ENCODE measurements around the gene ITPA.

ITPA gene

GRCh38 chr20:3227506-3227905, 18.2 kb downstream of the ITPA start:
- no peak overlapping the region for H3K4me3 ChIP-seq (ENCODE audit: low read length)
- DNase-seq (ENCODE audit: low read depth), result no peak
- no peak for TF ChIP-seq CTCF (conservative IDR thresholded peaks at IDR 0.05; ENCODE audit: low read length)

- DNase-seq (ENCODE audit: low read depth), result no peak
- no peak overlapping the region for H3K4me3 ChIP-seq (ENCODE audit: low read length)
- no peak for TF ChIP-seq CTCF (conservative IDR thresholded peaks at IDR 0.05; ENCODE audit: low read length)
These were observed 18.8 kb downstream of the ITPA start for GRCh38 chr20:3227936-3228749.

GRCh38 chr20:3228750-3229032, 19.4 kb downstream of the ITPA start:
- TF ChIP-seq CTCF (conservative IDR thresholded peaks at IDR 0.05; ENCODE audit: low read length), result no peak
- H3K4me3 ChIP-seq (ENCODE audit: low read length), result no peak overlapping the region
- no peak for DNase-seq (ENCODE audit: low read depth)

GRCh38 chr20:3229158-3229557, 19.9 kb downstream of the ITPA start:
- TF ChIP-seq CTCF (conservative IDR thresholded peaks at IDR 0.05; ENCODE audit: low read length), result no peak
- DNase-seq (ENCODE audit: low read depth), result no peak
- no peak overlapping the region for H3K4me3 ChIP-seq (ENCODE audit: low read length)

- TF ChIP-seq CTCF (conservative IDR thresholded peaks at IDR 0.05; ENCODE audit: low read length), result no peak
- no peak overlapping the region for H3K4me3 ChIP-seq (ENCODE audit: low read length)
- no peak for DNase-seq (ENCODE audit: low read depth)
These were observed 20.5 kb downstream of the ITPA start for GRCh38 chr20:3229798-3230197.

- no peak for TF ChIP-seq CTCF (conservative IDR thresholded peaks at IDR 0.05; ENCODE audit: low read length)
- no peak overlapping the region for H3K4me3 ChIP-seq (ENCODE audit: low read length)
- DNase-seq (ENCODE audit: low read depth), result no peak
These were observed 21.8 kb downstream of the ITPA start for GRCh38 chr20:3231116-3231515.

- TF ChIP-seq CTCF (conservative IDR thresholded peaks at IDR 0.05; ENCODE audit: low read length), result no peak
- no peak overlapping the region for H3K4me3 ChIP-seq (ENCODE audit: low read length)
- no peak for DNase-seq (ENCODE audit: low read depth)
These were observed 22.7 kb downstream of the ITPA start for GRCh38 chr20:3231889-3232588.
